Esophagus muscularis mucosa (tissue), 4 donors: ENCODE results near the gene MSMB. TPM values are rescaled to one million over a fixed set of nuclear protein-coding genes. Genes with fewer than 3 reads are reported as not detected.
"Not testable (repeated sequence)": the region's sequence is repeated elsewhere in the genome, so short reads cannot be mapped to it uniquely, and the experiment has no call there.

ENCODE experiments used
- DNase-seq: peaks from one replicate; pipeline ENCODE4 v3.0.0-alpha.2; 2017; ENCODE audit errors: extremely low spot score
- H3K27ac ChIP-seq, 4 donors: fragments of 200-600 bp; sonication (generic); replicated peaks in 1 of 4; 1 replicate in 3 of 4; 2 replicates in 1 of 4; pipeline ENCODE4 v1.5.1; 2016 to 2019; ENCODE audit warnings: mild to moderate bottlenecking in 1 of 4
- H3K27me3 ChIP-seq, 4 donors: fragments of 200-600 bp; sonication (generic); one replicate each; pipeline versions ENCODE4 v1.5.1 to v1.6.0; 2016 to 2019
- H3K36me3 ChIP-seq, 4 donors: fragments of 200-600 bp; sonication (generic); one replicate each; pipeline ENCODE4 v1.5.1; 2016 to 2019
- H3K4me1 ChIP-seq, 4 donors: fragments of 200-600 bp; sonication (generic); one replicate each; pipeline ENCODE4 v1.5.1; 2016 to 2019
- H3K4me3 ChIP-seq, 4 donors: fragments of 200-600 bp; sonication (generic); 1 replicate in 2 of 4; 2 replicates in 2 of 4; pipeline ENCODE4 v1.5.1; 2016 to 2019; ENCODE audit warnings: mild to moderate bottlenecking in 4 of 4, moderate library complexity in 1 of 4
- H3K9me3 ChIP-seq, 4 donors: fragments of 200-600 bp; sonication (generic); 1 replicate in 3 of 4; 2 replicates in 1 of 4; pipeline ENCODE4 v1.5.1; 2016 to 2019
- CTCF ChIP-seq, 3 experiments: fragments of 200-600 bp in 2 of 3; fragments of 450-650 bp in 1 of 3; sonication (generic) in 2 of 3; IDR thresholded peaks; one replicate each; pipeline ENCODE4 v1.5.1; 2017 to 2019; ENCODE audit warnings: antibody characterized with exemption in 3 of 3, mild to moderate bottlenecking in 2 of 3, moderate library complexity in 1 of 3
- EP300 ChIP-seq: sonication (generic); formaldehyde crosslinking; IDR thresholded peaks from one replicate; pipeline ENCODE4 v1.6.1; 2017; ENCODE audit warnings: antibody characterized with exemption
- POLR2A ChIP-seq: fragments of 450-650 bp; IDR thresholded peaks from one replicate; pipeline ENCODE4 v1.6.1; 2017; ENCODE audit warnings: antibody characterized with exemption, moderate library complexity, mild to moderate bottlenecking, low read depth
- POLR2AphosphoS5 ChIP-seq, 2 donors: sonication (generic); formaldehyde crosslinking; IDR thresholded peaks; one replicate each; pipeline ENCODE4 v1.6.1; 2017; ENCODE audit warnings: antibody characterized with exemption in 2 of 2
- WGBS: methylation state at CpG from one replicate; pipeline ENCODE4 v1.1.5; 2018; 5-methylcytosine and 5-hydroxymethylcytosine counted together
- intact Hi-C: fragments of 100-400 bp; cut with DNase I; formaldehyde crosslinking; loops from one replicate; pipeline ENCODE4 v1.15.1; 2023
- total RNA-seq, 4 donors: library from RNA; depleted of rRNA; stranded (reverse); fragments of >200 nt; gene quantifications; one replicate each; pipeline versions ENCODE4 v1.1.0 to v1.2.1, GENCODE V29; 2016

MSMB gene
- total RNA-seq, 4 donors from 2014 or later, result not detected

- Histone ChIP-seq H3K27ac (no peak overlapping the region), H3K36me3 (no peaks in the 10 kb centered on the region), H3K27me3 (no peaks in the 10 kb centered on the region), H3K9me3 (no peaks in the 10 kb centered on the region), H3K4me1 (no peaks in the 10 kb centered on the region), H3K4me3 (no peak overlapping the region)
- intact Hi-C loops, result no loop called here
- 94% methylated on average over 2 of the region's 2 CpGs for WGBS
- DNase-seq, result peak; percentile 42
- TF ChIP-seq POLR2AphosphoS5 (IDR thresholded peaks at IDR 0.05) (no peak), EP300 (no peak), CTCF (IDR thresholded peaks at IDR 0.05) (no peak), POLR2A (no peak)
These were observed 22.8 kb upstream of the MSMB start for GRCh38 chr10:46068905-46069304.

- no peak overlapping the region for H3K27ac ChIP-seq
- no peak overlapping the region for H3K4me3 ChIP-seq
- H3K9me3 ChIP-seq, result no peaks in the 10 kb centered on the region
- H3K4me1 ChIP-seq, result no peaks in the 10 kb centered on the region
- no peaks in the 10 kb centered on the region for H3K27me3 ChIP-seq
- intact Hi-C loops, result no loop called here
- WGBS, result 81% methylated on average over 1 of the region's 1 CpG
- TF ChIP-seq EP300 (no peak), POLR2A (no peak)
- peak; percentile 42 for DNase-seq
- no peaks in the 10 kb centered on the region for H3K36me3 ChIP-seq
These were observed 22.0 kb upstream of the MSMB start for GRCh38 chr10:46068117-46068516.

- Histone ChIP-seq H3K27me3 (no peaks in the 10 kb centered on the region), H3K27ac (no peak overlapping the region), H3K9me3 (no peaks in the 10 kb centered on the region), H3K4me3 (no peak overlapping the region), H3K36me3 (no peaks in the 10 kb centered on the region), H3K4me1 (no peaks in the 10 kb centered on the region)
- DNase-seq, result peak; percentile 24
- TF ChIP-seq POLR2AphosphoS5 (IDR thresholded peaks at IDR 0.05) (no peak), EP300 (no peak), POLR2A (no peak), CTCF (IDR thresholded peaks at IDR 0.05) (no peak)
- intact Hi-C loops, result no loop called here
- WGBS, result 91% methylated on average over 1 of the region's 1 CpG
These were observed 18.3 kb upstream of the MSMB start for GRCh38 chr10:46064269-46064817.

GRCh38 chr10:46062723-46063428, 16.8 kb upstream of the MSMB start:
- TF ChIP-seq EP300, result no peak
- WGBS, result 74% methylated on average over 14 of the region's 14 CpGs
- no peaks in the 10 kb centered on the region for H3K9me3 ChIP-seq
- no peaks in the 10 kb centered on the region for H3K27me3 ChIP-seq
- no peaks in the 10 kb centered on the region for H3K4me1 ChIP-seq
- intact Hi-C loops, result no loop called here
- no peak overlapping the region for H3K4me3 ChIP-seq
- peak; percentile 53 for DNase-seq
- no peak overlapping the region for H3K27ac ChIP-seq
- no peaks in the 10 kb centered on the region for H3K36me3 ChIP-seq

GRCh38 chr10:46060706-46061105, 14.6 kb upstream of the MSMB start:
- H3K9me3 ChIP-seq, result peaks cover 0 to 8% (median 2%) of the 10 kb centered on the region in 4 donors
- H3K36me3 ChIP-seq, result no peaks in the 10 kb centered on the region
- WGBS, result 70% methylated on average over 3 of the region's 3 CpGs

GRCh38 chr10:46057927-46058326, 11.9 kb upstream of the MSMB start:
- H3K4me1 ChIP-seq, H3K27me3 ChIP-seq, DNase-seq, intact Hi-C loops, H3K9me3 ChIP-seq, H3K27ac ChIP-seq, H3K36me3 ChIP-seq, H3K4me3 ChIP-seq: not testable (repeated sequence)
- 93% methylated on average over 5 of the region's 5 CpGs for WGBS

More at GRCh38 chr10:46060706-46061105, 14.6 kb upstream of the MSMB start:
- Histone ChIP-seq H3K27me3 (no peaks in the 10 kb centered on the region), H3K4me1 (no peaks in the 10 kb centered on the region), H3K4me3 (no peak overlapping the region), H3K27ac (no peak overlapping the region)
- no peak for DNase-seq
- TF ChIP-seq POLR2A (no peak), EP300 (no peak), CTCF (IDR thresholded peaks at IDR 0.05) (no peak), POLR2AphosphoS5 (IDR thresholded peaks at IDR 0.05) (no peak)
- intact Hi-C loops, result no loop called here
